Uterus (tissue), 2 donors: ENCODE results near the gene ASB6.

Source experiments
- CTCF ChIP-seq, 4 experiments: fragments of 200-600 bp in 2 of 4; fragments of 450-650 bp in 2 of 4; sonication (generic) in 2 of 4; IDR thresholded peaks; one replicate each; pipeline ENCODE4 v1.5.1; 2016 to 2019; ENCODE audit warnings: antibody characterized with exemption in 4 of 4, mild to moderate bottlenecking in 2 of 4, moderate library complexity in 1 of 4
- POLR2A ChIP-seq, 2 donors: fragments of 450-650 bp; IDR thresholded peaks; one replicate each; pipeline ENCODE4 v1.6.1; 2016; ENCODE audit warnings: antibody characterized with exemption in 2 of 2, mild to moderate bottlenecking in 1 of 2, moderate library complexity in 1 of 2

- TF ChIP-seq CTCF (IDR thresholded peaks at IDR 0.05) (no peak), POLR2A (IDR thresholded peaks at IDR 0.05) (no peak)
These were observed 43.4 kb upstream of the ASB6 start for GRCh38 chr9:129685220-129685932.
